ENCODE measurements around the gene UFC1.

GRCh38 chr1:161162052-161162451 is 8.3 kb downstream of the UFC1 start:
- TF ChIP-seq CTCF (IDR thresholded peaks at IDR 0.05; ENCODE audit: insufficient read depth, low read depth, low read length) (no peak), EZH2 (IDR thresholded peaks at IDR 0.05; ENCODE audit: insufficient read depth, low read length) (no peak)
